ENCODE measurements around the gene MAGI2. TPM values are rescaled to one million over a fixed set of nuclear protein-coding genes. Genes with fewer than 3 reads are reported as not detected.

MAGI2 gene
- total and polyA plus RNA-seq, 2 donors (not counting 3 experiments of a cell fraction or from before 2014, with no cell fraction given): 0.28 to 6.0 TPM

DNA sequence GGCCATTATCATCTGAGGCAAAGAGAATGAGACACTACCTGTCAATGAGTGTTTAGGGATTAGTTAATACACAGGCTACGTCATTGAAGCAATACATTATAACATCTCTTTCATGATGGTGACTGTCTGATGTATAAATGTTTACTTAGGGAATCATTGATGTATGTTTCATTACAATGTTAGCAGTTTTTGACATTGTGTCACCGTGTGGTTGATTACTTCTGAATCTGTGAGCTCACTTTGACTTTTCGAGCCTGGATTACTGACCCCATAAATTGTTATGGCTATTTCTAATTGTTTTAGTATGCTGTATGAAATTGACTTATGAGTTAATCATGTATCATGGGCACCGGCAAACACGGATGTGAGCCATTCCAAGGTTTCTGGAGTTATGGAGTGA, 494.0 kb downstream of the MAGI2 start:
- DNase-seq (ENCODE audit: low read depth, low spot score) (no peak), FAIRE-seq (no peak)
- Histone ChIP-seq H3K27ac (ENCODE audit: insufficient read depth, low read depth, low read length) (no peak overlapping the region), H3K9ac (replicated peaks; ENCODE audit: extremely low read depth, insufficient read depth, low read length) (no peak overlapping the region), H3K36me3 (ENCODE audit: control insufficient read depth in 2 of 2, extremely low read depth in 1 of 2, insufficient read depth in 2 of 2, low read length in 2 of 2) (no peaks in the 10 kb centered on the region), H3K79me2 (ENCODE audit: control insufficient read depth, insufficient read depth, low read length) (no peaks in the 10 kb centered on the region), H3K4me1 (ENCODE audit: control insufficient read depth, extremely low read depth, insufficient read depth, low read length) (no peaks in the 10 kb centered on the region), H3K27me3 (ENCODE audit: control insufficient read depth in 2 of 2, insufficient read depth in 2 of 2, low read length in 2 of 2) (no peaks in the 10 kb centered on the region), H3K9me3 (replicated peaks; ENCODE audit: control insufficient read depth, insufficient read depth, low read length) (no peaks in the 10 kb centered on the region), H2AFZ (ENCODE audit: low read depth, low read length) (no peak overlapping the region), H3K9me1 (replicated peaks; ENCODE audit: control insufficient read depth, extremely low read depth, insufficient read depth, low read length) (no peaks in the 10 kb centered on the region), H4K20me1 (replicated peaks; ENCODE audit: control insufficient read depth, extremely low read depth, insufficient read depth, low read length) (no peaks in the 10 kb centered on the region), H3K4me3 (replicated peaks in 1 of 3; ENCODE audit: insufficient read depth in 1 of 3, low read depth in 1 of 3, low read length in 3 of 3) (no peak overlapping the region), H3K4me2 (ENCODE audit: insufficient read depth, low read length) (no peak overlapping the region)
- ChIA-PET POLR2A (no interaction called here), CTCF (no interaction called here)
- no peak for TF ChIP-seq EZH2 (IDR thresholded peaks at IDR 0.05; ENCODE audit: borderline replicate concordance, low read depth, low read length, severe bottlenecking)
- no peak for TF ChIP-seq FOS (IDR thresholded peaks at IDR 0.05; ENCODE audit: borderline replicate concordance, insufficient read depth, low read length)
- TF ChIP-seq MYC (IDR thresholded peaks at IDR 0.05; ENCODE audit: low read depth, low read length): no peak
- TF ChIP-seq POLR2AphosphoS5 (IDR thresholded peaks at IDR 0.05; ENCODE audit: insufficient read depth, low read depth, low read length): no peak
- BruUV-seq (replicated peaks): no TSS peak
- intact Hi-C loops (cut with micrococcal nuclease) (no loop called here), dilution Hi-C loops (cut with MboI; ENCODE audit: extremely low pct_ligation_motif_present, low sequenced_read_pairs) (no loop called here)

DNA sequence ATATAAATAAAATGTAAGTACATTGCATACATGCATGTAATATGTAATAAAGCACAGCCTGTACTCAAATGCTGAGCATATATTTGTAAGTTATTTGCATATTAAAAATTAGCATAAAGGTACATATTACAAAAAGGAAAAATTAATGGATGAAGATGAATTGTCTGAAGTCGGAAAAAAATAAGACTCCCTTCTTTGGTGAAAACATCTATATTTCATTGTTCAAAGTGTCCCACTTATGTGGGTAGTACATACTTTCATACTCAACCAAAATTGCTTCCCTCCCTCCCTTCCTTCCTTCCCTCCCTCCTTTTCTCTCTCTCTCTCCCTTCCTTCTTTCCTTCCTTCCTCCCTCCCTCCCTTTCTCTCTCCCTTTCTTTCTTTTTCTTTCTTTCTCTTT, 498.1 kb downstream of the MAGI2 start:
- Histone ChIP-seq H2AFZ (ENCODE audit: low read depth, low read length) (no peak overlapping the region), H3K9me3 (replicated peaks; ENCODE audit: control insufficient read depth, insufficient read depth, low read length) (no peaks in the 10 kb centered on the region), H3K4me1 (ENCODE audit: control insufficient read depth, extremely low read depth, insufficient read depth, low read length) (no peaks in the 10 kb centered on the region), H3K27me3 (ENCODE audit: control insufficient read depth in 2 of 2, insufficient read depth in 2 of 2, low read length in 2 of 2) (no peaks in the 10 kb centered on the region), H3K4me3 (replicated peaks in 1 of 3; ENCODE audit: insufficient read depth in 1 of 3, low read depth in 1 of 3, low read length in 3 of 3) (no peak overlapping the region), H3K27ac (ENCODE audit: insufficient read depth, low read depth, low read length) (no peak overlapping the region), H3K79me2 (ENCODE audit: control insufficient read depth, insufficient read depth, low read length) (no peaks in the 10 kb centered on the region), H3K9me1 (replicated peaks; ENCODE audit: control insufficient read depth, extremely low read depth, insufficient read depth, low read length) (no peaks in the 10 kb centered on the region), H3K9ac (replicated peaks; ENCODE audit: extremely low read depth, insufficient read depth, low read length) (no peak overlapping the region), H3K36me3 (ENCODE audit: control insufficient read depth in 2 of 2, extremely low read depth in 1 of 2, insufficient read depth in 2 of 2, low read length in 2 of 2) (no peaks in the 10 kb centered on the region), H4K20me1 (replicated peaks; ENCODE audit: control insufficient read depth, extremely low read depth, insufficient read depth, low read length) (no peaks in the 10 kb centered on the region), H3K4me2 (ENCODE audit: insufficient read depth, low read length) (no peak overlapping the region)
- TF ChIP-seq MAX (IDR thresholded peaks at IDR 0.05; ENCODE audit: insufficient read depth, insufficient read length) (no peak), MYC (IDR thresholded peaks at IDR 0.05; ENCODE audit: low read depth, low read length) (no peak), JUN (IDR thresholded peaks at IDR 0.05; ENCODE audit: borderline replicate concordance, insufficient read depth, insufficient read length, low read depth) (no peak), GATA2 (IDR thresholded peaks at IDR 0.05; ENCODE audit: insufficient read depth, insufficient read length, low read depth, low read length) (no peak)
- DNase-seq (ENCODE audit: low read depth, low spot score) (no peak), FAIRE-seq (no peak)
- dilution Hi-C loops (cut with MboI; ENCODE audit: extremely low pct_ligation_motif_present, low sequenced_read_pairs): no loop called here
- intact Hi-C loops (cut with micrococcal nuclease): no loop called here
- CTCF ChIA-PET: no interaction called here
- BruUV-seq (replicated peaks): no TSS peak
- POLR2A ChIA-PET: no interaction called here
